IMR-90 (cell line): ENCODE data around the gene PPP1R16B. TPM values are rescaled to one million over a fixed set of nuclear protein-coding genes. Genes with fewer than 3 reads are reported as not detected.

Source experiments
- ATAC-seq: fragments of 200-7000 bp; cut with Tn5 transposase; 2 replicates; pipeline ENCODE4 v1.9.1; 2020; ENCODE audit warnings: low read depth, mild to moderate bottlenecking, moderate library complexity
- BruUV-seq: library from RNA; stranded (reverse); fragments of 400-500 nt; replicated peaks from 2 replicates; lab custom pipeline; 2021; lab: Mats Ljungman, UMichigan
- CTCF ChIA-PET: fragments of 300-600 bp; formaldehyde crosslinking; extraction: SDS; loops from one replicate; lab custom pipeline; 2021; ENCODE audit warnings: antibody characterized with exemption; lab: Yijun Ruan, JAX
- POLR2A ChIA-PET: fragments of 300-600 bp; sonication (Branson Sonifier 250); formaldehyde crosslinking; loops from one replicate; lab custom pipeline; 2022; ENCODE audit warnings: antibody characterized with exemption; ENCODE audit not compliant: unreplicated experiment; lab: Charles Lee
- DNase-seq: peaks from one replicate; pipeline ENCODE4 v3.0.0; 2013
- H2AFZ ChIP-seq: replicated peaks from 2 replicates; pipeline ENCODE3; 2013; ENCODE audit warnings: low read length, mild to moderate bottlenecking; ENCODE audit not compliant: poor library complexity
- H2AK5ac ChIP-seq: 2 replicates; pipeline ENCODE4 v1.6.1; 2013; ENCODE audit warnings: low read depth, low read length, inconsistent platforms
- H2AK9ac ChIP-seq: replicated peaks from 2 replicates; pipeline ENCODE3; 2013; ENCODE audit warnings: mild to moderate bottlenecking, low read depth, low read length, moderate library complexity; ENCODE audit not compliant: poor library complexity
- H2BK120ac ChIP-seq: 2 replicates; pipeline ENCODE4 v1.6.1; 2013; ENCODE audit warnings: low read depth, low read length, inconsistent platforms
- H2BK15ac ChIP-seq: 3 replicates; pipeline ENCODE4 v1.6.1; 2013; ENCODE audit warnings: low read depth, low read length, inconsistent platforms
- H2BK20ac ChIP-seq: 2 replicates; pipeline ENCODE4 v1.6.1; 2013; ENCODE audit warnings: low read depth, mild to moderate bottlenecking, inconsistent platforms, low read length, moderate library complexity
- H2BK5ac ChIP-seq: 2 replicates; pipeline ENCODE4 v1.6.1; 2013; ENCODE audit warnings: mild to moderate bottlenecking, low read depth, low read length, inconsistent platforms; ENCODE audit not compliant: poor library complexity, severe bottlenecking
- H3K14ac ChIP-seq: replicated peaks from 2 replicates; pipeline ENCODE4 v1.6.1; 2013; ENCODE audit warnings: low read depth, low read length, inconsistent platforms
- H3K18ac ChIP-seq: 2 replicates; pipeline ENCODE4 v1.6.1; 2013; ENCODE audit warnings: low read depth, low read length, control low read depth
- H3K23ac ChIP-seq: 2 replicates; pipeline ENCODE4 v1.6.1; 2013; ENCODE audit warnings: low read depth, low read length, inconsistent platforms
- H3K27ac ChIP-seq: 2 replicates; pipeline ENCODE4 v1.5.1; 2013; ENCODE audit warnings: mild to moderate bottlenecking, control low read depth, low read length; ENCODE audit not compliant: insufficient read depth
- H3K27me3 ChIP-seq: 2 replicates; pipeline ENCODE4 v1.6.1; 2013; ENCODE audit warnings: low read length; ENCODE audit not compliant: control insufficient read depth, insufficient read depth
- H3K36me3 ChIP-seq: 2 replicates; pipeline ENCODE4 v1.6.1; 2013; ENCODE audit warnings: low read length, mixed read lengths; ENCODE audit not compliant: control insufficient read depth, insufficient read depth
- H3K4ac ChIP-seq: 2 replicates; pipeline ENCODE4 v1.6.1; 2013; ENCODE audit warnings: low read depth, low read length, inconsistent platforms
- H3K4me1 ChIP-seq: 2 replicates; pipeline ENCODE4 v1.6.1; 2013; ENCODE audit warnings: low read length, mixed read lengths; ENCODE audit not compliant: control insufficient read depth, insufficient read depth
- H3K4me2 ChIP-seq: 2 replicates; pipeline ENCODE4 v1.6.1; 2013; ENCODE audit warnings: low read depth, mild to moderate bottlenecking, control low read depth, low read length, moderate library complexity
- H3K4me3 ChIP-seq: 2 replicates; pipeline ENCODE4 v1.5.1; 2013; ENCODE audit warnings: low read depth, mild to moderate bottlenecking, control low read depth, low read length, moderate library complexity; ENCODE audit not compliant: insufficient read depth
- H3K56ac ChIP-seq: 2 replicates; pipeline ENCODE4 v1.6.1; 2013; ENCODE audit warnings: low read length, inconsistent platforms; ENCODE audit not compliant: insufficient read depth; ENCODE audit errors: extremely low read depth
- H3K79me1 ChIP-seq, 2 experiments: 2 replicates each; pipeline ENCODE4 v1.6.1; 2013; ENCODE audit warnings: low read length in 2 of 2, inconsistent platforms in 1 of 2, low read depth in 1 of 2
- H3K9ac ChIP-seq: 2 replicates; pipeline ENCODE4 v1.6.1; 2013; ENCODE audit warnings: low read depth, low read length, control low read depth
- H3K9me1 ChIP-seq: 2 replicates; pipeline ENCODE4 v1.6.1; 2013; ENCODE audit warnings: low read length, inconsistent platforms; ENCODE audit not compliant: insufficient read depth
- H3K9me3 ChIP-seq: 2 replicates; pipeline ENCODE4 v1.6.1; 2013; ENCODE audit warnings: low read length; ENCODE audit not compliant: control insufficient read depth, insufficient read depth
- H4K20me1 ChIP-seq: 2 replicates; pipeline ENCODE4 v1.6.1; 2013; ENCODE audit warnings: low read length, inconsistent platforms; ENCODE audit not compliant: insufficient read depth
- H4K5ac ChIP-seq: 2 replicates; pipeline ENCODE4 v1.6.1; 2013; ENCODE audit warnings: mild to moderate bottlenecking, low read depth, low read length, control low read depth
- H4K8ac ChIP-seq, 2 experiments: 2 replicates each; pipeline ENCODE4 v1.6.1; 2013; ENCODE audit warnings: low read depth in 2 of 2, low read length in 2 of 2, control low read depth in 1 of 2, inconsistent platforms in 1 of 2
- H4K91ac ChIP-seq: 2 replicates; pipeline ENCODE4 v1.6.1; 2013; ENCODE audit warnings: low read depth, low read length, inconsistent platforms; ENCODE audit not compliant: insufficient read depth
- ELK1 ChIP-seq: fragments of 150-350 bp; IDR thresholded peaks from 2 replicates; pipeline ENCODE4 v1.6.1; 2016; ENCODE audit warnings: low read depth, mild to moderate bottlenecking, low read length, moderate library complexity, borderline replicate concordance
- WGBS, 2 experiments: methylation state at CpG; one replicate each; pipeline versions ENCODE4 v1.1.5 to v1.1.7; 2013; ENCODE audit warnings: missing lambda C conversion rate in 2 of 2; ENCODE audit not compliant: insufficient read length in 1 of 2; ENCODE audit errors: extremely low coverage in 2 of 2; 5-methylcytosine and 5-hydroxymethylcytosine counted together
- dilution Hi-C: fragments of 300-500 bp; cut with HindIII; formaldehyde crosslinking; loops from one replicate; pipeline ENCODE4 v1.14.3; 2018; ENCODE audit warnings: low sequenced_read_pairs; ENCODE audit not compliant: unreplicated experiment
- in situ Hi-C: fragments of 300-500 bp; cut with MboI; formaldehyde crosslinking; loops from 3 replicates; pipeline ENCODE4 v1.14.3; 2019; ENCODE audit warnings: low sequenced_read_pairs, inconsistent platforms, mixed read lengths
- intact Hi-C: fragments of 100-400 bp; cut with micrococcal nuclease; formaldehyde crosslinking; loops from 2 replicates; pipeline ENCODE4 v1.10.0; 2022
- polyA plus RNA-seq, 3 experiments: library from polyadenylated mRNA; depleted of rRNA; stranded (reverse); fragments of >200 nt; gene quantifications; 2 replicates each; pipeline ENCODE4 v1.2.3, GENCODE V29; 2012; ENCODE audit warnings: low replicate concordance in 1 of 3
- total RNA-seq: library from RNA; depleted of rRNA; stranded (reverse); fragments of >200 nt; gene quantifications from 2 replicates; pipeline ENCODE4 v1.2.3, GENCODE V29; 2012

PPP1R16B gene
- total and polyA plus RNA-seq, 2 of the 4 experiments (the other 2 are of a cell fraction): not detected

- Histone ChIP-seq H2AK9ac (no peak overlapping the region), H2AK5ac (no peak overlapping the region), H2BK5ac (no peak overlapping the region), H3K14ac (no peak overlapping the region), H3K9ac (no peak overlapping the region), H4K8ac (no peak overlapping the region), H3K56ac (no peak overlapping the region), H2BK120ac (no peak overlapping the region), H3K4me3 (no peak overlapping the region), H3K18ac (no peak overlapping the region), H4K91ac (no peak overlapping the region), H2BK20ac (no peak overlapping the region), H4K5ac (no peak overlapping the region), H4K20me1 (no peaks in the 10 kb centered on the region), H3K27me3 (peaks cover 37% of the 10 kb centered on the region), H3K23ac (no peak overlapping the region), H2AFZ (no peak overlapping the region), H3K4ac (no peak overlapping the region), H3K27ac (no peak overlapping the region), H3K4me2 (no peak overlapping the region), H3K9me1 (no peaks in the 10 kb centered on the region), H3K36me3 (no peaks in the 10 kb centered on the region), H3K4me1 (no peaks in the 10 kb centered on the region), H3K79me1 (no peaks in the 10 kb centered on the region), H3K9me3 (no peaks in the 10 kb centered on the region), H2BK15ac (no peak overlapping the region)
- ATAC-seq (no peak), DNase-seq (no peak)
- in situ Hi-C loops: loop anchor here (10.0 kb wide), 1 partner anchor 125 kb away; no protein-coding TSS in a partner anchor
- intact Hi-C loops: no loop called here
- POLR2A ChIA-PET: no interaction called here
- WGBS, 2 experiments: 60% methylated on average over 3 of the region's 7 CpGs; no CpG with 5 or more reads in 1 of the 2 experiments
- CTCF ChIA-PET: no interaction called here
- BruUV-seq: no TSS peak
- no peak for TF ChIP-seq ELK1
- dilution Hi-C loops: no loop called here
Measured at GRCh38 chr20:38919683-38920082, 114.2 kb downstream of the PPP1R16B start.
